HG02763 (cell line): ENCODE data around the gene PAM.

Experiments
- ATAC-seq: cut with Tn5 transposase; IDR thresholded peaks from one replicate; pipeline ENCODE4 v1.9.1; 2021; ENCODE audit warnings: mild to moderate bottlenecking, moderate library complexity; ENCODE audit not compliant: unreplicated experiment

Gene PAM

DNA sequence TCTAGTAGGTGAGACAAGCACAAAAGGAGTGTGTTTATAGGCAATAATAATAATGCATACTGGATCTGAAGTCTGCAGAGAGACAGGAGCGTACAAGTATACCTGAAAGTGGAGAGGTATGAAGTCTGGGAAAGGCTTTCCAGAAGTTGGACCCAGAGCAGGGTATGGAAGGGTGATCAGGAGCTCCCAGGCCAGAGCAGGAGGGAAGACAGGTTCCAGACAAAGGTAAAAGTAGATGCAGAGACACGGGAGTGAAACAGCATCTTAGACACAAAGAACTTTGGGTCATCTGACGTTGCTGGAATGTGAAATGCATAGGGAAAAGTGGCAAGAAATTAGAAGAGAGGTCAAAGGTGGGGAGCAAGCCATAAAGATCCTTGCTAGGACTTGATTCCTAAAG is 175.1 kb downstream of the PAM start:
- no peak for ATAC-seq

DNA sequence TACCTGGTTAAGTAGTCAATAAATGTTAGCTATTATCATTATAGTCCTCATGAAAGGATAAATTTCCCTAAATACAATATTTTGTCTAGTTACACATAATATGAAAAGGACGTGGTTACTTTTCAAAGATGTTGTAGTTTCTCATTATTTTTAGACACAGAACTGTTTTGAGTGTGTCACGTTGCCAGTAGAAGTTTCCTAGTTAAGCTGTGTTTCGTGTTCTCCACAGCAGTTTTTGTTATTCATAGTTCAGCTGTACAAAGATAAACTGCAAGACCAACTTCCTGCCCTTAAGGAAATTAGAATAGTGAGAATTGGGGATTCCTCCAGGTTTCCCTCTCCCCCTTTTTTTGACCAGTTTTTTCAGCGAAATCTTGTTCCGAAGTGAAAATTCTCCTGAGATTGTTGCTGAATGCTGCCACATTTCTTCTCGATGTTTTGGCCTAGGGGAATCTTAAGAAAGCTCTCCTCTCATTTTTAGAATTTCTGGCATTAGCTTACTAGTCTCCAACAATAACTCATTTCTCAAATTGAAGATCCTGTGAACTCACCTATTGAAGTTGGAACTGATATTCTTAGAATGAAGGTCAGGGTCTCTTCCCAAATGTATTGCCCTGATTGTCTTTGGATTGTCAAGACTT is 176.1 kb downstream of the PAM start:
- ATAC-seq, result no peak

DNA sequence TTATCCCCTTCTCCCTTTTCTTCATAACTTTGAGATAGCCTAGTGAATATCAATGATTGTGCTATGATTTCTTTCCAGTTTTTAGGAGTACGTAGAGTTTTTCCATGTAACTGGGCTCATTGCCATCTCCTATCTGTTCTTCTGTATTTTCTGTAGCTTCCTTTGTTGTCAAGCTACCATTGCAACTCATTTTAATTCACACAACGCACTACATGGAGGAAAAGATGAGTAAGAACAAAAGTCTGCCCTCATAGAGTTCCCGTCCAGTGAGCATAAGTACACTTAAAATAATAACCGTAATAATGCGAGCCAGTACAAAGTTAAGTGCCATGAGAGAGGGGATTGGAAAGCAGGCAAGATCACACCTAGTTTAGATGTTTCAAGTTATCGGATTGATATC is 177.7 kb downstream of the PAM start:
- ATAC-seq, result no peak

DNA sequence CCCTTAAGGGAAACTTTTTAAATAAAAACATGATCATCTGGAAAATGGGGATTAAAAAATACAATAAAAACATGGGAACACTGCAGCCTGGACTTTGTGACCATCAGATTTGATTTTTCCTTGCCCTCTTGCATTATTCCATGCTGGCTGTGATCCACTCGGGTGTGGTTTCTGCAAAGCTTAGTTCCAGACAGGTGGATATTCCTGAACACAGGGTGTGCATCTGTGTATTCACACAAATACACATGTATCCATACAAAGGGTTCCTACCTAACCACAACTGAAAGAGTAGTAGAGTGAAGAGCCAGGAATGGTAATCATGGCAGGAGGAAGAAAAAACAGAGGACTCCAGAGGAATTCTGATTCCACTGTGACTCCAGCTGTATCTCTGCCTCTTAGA is 178.2 kb downstream of the PAM start:
- ATAC-seq, result no peak

DNA sequence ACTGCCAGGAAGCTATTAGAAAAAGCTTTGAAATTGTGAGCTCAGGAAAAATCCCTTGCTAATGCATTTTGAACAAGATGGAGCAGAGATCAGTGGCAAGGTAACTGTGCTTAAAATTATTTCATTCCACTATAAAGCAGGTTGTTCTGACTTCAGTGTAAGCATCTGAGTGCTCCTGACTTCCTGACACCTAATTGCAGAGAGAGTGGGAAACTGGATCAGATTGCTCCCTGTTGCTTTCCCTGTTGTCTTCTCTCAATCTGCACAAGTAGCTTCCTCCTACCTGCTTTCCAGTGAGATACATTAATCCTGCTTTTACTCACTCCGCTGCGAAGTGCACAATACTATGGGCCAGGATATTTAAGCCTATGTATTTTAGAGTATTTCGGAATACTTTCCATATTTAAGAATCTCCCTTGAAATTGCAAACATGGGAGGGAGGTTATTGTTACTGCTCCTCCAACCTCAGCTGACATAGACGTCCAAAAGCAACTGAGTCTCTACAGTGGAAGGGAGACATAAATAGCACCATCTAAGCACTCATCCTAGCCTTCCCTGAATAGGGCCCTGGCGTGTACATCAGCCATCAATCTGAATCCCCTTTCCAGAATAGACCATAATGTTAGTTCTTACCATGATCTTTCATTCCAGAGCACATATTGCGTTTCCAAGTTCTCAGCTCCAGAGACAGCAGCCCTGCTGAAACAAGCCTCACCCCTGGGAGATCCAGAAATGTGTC is 178.8 kb downstream of the PAM start:
- no peak for ATAC-seq

DNA sequence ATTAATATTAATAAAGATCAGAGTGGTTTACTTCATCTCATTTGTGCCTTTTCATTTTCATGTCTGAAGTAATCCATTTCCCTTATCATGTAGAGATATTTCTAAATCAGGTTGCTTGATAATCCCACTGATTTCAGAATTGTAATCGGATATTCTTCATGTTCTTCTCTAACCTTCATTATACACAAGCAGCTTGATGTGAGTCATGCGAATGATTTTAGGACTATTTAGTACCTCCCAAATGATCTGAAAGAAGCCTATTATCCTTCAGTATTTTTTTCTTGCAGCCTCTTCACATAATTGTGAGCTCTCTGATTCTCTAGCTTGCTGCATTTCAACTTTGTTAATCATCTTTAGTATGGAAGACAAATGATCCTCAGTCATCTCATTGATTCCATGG is 182.8 kb downstream of the PAM start:
- ATAC-seq, result no peak

DNA sequence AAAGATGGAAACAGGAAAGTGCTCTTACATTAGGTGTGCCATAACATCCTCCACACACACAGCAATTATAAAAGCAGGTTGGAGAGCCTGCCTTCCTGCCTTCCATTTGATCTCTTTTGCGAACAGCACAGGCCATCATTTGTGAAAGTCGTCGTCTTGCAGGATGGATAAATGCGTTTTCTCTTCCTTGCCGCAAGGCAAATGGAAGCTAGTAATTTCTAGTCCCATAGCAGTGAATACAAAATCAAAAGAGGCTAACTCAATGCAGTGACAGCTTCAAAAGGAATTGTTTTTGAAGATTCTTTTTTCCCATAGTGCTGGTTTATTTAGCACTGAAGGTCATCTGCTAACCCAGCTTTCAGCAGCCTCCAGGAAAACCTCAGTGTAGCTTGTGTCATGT is 186.0 kb downstream of the PAM start:
- ATAC-seq, result no peak

DNA sequence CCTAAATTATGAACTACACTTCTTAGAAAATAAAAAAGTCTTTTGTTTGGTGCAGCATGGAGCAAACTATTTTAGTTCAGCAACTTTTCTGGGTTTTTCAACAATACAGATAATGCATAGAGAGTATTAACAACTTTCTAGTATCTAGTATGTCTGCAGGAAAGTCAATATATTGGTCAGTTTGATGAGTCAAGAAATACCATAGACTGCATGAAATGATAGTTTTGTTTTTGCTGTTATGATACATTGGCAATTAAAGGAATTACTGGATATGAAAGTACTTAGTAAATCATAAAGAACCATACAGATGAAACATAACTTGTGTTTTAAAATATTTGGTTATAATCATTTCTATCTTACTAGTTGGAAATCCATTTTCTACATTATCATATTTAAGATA is 191.3 kb downstream of the PAM start:
- no peak for ATAC-seq

DNA sequence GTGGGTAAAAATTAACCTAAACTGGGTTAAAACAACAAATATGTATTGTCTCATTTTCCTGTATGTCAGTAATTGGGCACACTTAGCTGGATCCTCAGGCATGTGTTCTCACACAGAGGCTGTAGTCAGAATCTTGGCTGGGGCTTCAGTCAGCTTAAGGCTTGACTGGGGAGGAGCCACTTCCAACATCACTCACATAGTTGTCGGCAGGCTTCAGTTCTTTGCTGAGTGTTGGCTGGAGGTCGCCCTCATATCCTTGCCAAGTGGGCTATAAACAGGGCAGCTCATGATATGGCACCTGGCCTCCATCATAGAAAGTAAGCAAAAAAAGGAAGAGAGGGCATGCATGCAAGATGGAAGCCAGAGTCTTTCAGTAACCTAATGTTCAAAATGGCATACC is 191.9 kb downstream of the PAM start:
- no peak for ATAC-seq

DNA sequence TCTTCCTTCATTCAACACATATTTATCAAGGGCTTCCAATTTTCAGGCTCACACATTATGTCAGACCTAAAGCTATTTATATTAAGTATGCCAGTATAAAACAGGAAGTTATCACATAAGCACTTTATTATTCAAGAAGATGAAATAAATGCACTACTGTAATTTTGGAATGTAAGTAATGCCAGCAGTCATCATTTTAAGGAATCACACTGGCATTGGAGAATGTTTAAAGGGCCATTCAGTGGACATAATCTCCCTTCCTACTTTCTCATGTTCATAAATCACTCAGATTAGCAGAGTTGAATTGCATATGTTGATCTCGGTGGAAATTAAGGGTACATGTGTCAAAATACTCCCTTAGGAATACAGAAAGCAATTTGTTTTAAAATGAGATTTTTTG is 200.4 kb downstream of the PAM start:
- no peak for ATAC-seq

DNA sequence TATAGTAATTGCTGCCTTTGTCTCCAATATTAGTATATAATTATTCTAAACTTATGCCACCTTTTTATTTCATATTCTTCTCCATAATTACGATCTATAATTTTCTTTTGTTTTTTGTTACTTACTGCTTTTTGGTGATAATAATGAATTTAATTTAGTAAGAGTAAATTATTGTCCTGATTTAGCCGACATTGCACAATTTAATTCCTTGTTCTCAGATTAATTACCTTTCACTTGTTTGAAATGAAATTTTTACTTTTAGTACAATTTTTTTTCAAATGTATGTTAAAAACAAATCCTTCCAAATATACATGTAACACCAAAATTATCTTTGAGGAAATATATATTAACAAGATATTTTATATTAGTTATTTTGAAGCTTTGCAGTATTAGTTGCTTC is 201.5 kb downstream of the PAM start:
- no peak for ATAC-seq

DNA sequence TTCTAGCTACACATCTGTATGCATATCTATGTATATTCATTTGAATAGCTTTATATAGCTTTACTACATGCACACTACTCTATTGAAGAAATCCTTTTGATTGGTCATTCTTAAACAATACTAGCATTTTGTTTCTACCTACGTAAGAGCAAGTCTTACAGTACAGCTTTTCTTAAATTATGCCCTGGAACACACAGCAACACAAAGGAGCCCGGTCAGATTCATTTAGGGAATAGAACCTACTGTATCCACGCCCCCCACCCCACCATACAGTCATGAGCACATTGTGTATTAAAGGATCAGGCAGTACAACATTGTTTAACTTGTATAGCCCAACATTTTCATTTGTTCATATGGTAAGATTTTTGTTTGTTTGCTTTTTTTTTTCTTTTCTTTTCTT is 202.0 kb downstream of the PAM start:
- no peak for ATAC-seq

DNA sequence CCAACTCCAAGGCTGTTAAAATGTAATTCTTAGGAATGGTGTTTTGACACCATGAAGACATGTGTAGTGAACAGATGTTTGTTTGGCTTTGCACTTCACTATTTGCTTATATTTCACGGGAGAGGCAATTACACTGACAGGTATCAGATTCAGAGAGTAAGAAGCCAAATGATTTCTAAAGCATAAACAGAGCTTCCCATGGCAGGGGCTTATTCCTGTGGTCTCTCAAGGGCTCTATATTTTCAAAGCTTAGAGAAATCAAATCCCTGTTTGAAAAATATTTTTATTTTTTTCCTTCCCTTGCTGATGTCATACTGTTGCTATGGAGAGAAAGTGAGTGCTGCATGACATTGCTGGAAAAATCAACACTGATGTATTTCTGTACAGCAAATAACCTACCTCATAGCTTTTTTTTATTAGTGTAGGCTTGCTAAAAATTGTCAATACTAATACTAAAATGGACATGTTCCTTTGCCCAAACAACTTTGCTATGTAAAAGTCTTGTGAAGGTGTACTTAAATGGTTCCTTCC is 203.4 kb downstream of the PAM start:
- no peak for ATAC-seq

DNA sequence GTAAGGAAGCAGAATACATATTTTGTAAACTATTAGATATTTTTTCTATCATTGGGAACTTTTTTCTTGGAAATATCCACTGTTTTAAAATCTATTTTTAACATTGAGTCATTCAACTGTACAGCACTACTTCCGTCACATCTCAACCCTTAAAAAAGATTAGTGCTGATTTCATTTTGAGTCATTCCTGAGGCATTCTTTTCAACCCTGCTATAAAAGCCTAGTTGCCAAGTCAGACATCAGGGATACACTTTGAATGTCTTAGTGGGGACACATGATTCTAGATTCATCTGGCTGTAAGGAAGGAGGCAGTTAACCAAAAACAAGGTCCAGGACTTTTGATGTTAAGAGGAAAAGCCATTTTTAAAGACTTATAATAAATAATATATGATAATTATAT is 203.9 kb downstream of the PAM start:
- ATAC-seq, result peak; percentile 50

DNA sequence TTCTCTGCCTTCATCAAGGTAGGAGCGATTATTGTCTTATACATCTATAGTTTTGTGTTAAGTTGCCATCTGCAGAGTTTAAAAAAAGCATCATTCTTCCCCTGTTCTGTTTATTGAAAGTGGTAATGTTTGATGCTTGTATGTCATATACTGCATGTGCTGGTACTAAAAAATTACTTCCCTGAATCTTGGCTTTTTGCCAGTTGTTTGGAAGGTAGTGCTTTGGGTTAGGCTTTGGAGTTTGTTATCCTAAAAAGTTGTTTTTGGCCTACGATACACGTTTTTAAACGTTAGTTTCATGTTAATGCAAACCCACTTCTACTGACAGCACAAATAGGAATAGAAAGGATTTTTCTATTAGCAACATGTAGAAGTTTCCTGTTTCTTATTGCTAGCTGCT is 206.6 kb downstream of the PAM start:
- ATAC-seq, result no peak

DNA sequence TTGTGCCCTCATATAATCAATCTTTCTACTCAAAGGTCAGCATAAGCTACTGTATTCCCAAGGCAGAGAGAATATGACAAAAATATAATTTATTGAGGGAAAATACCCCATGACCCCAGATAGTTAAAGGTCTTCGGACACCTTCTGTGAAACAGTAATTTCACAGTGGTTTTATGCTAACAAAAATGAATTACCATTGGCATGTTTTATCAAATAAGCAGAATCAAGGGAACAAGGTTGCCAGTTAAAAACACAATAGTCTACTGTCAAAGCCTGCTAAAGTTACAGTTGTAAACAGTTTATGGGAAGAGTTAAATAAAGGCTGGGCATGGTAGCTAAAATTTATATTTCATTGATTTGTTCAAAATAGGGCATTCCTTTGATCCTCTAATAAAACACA is 210.5 kb downstream of the PAM start:
- no peak for ATAC-seq

DNA sequence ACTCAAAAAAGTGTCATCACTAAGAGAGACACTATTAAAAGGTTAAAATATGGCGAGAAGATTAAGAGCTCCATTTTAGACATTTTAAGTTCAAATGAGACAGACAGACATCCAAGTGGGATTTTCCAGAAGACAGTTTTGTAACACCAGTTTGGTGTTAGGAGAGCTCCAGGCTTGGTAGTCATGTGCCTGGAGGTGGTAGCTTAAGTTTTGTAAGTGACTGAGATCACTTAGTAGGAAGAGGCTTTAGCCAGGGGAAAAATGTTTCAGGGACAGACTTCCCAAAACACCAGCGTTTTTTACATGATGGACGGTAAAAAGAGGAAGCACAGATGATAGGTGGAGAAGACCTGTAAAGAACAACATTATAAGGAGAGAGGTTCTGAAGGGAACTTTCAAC is 214.5 kb downstream of the PAM start:
- ATAC-seq, result no peak

DNA sequence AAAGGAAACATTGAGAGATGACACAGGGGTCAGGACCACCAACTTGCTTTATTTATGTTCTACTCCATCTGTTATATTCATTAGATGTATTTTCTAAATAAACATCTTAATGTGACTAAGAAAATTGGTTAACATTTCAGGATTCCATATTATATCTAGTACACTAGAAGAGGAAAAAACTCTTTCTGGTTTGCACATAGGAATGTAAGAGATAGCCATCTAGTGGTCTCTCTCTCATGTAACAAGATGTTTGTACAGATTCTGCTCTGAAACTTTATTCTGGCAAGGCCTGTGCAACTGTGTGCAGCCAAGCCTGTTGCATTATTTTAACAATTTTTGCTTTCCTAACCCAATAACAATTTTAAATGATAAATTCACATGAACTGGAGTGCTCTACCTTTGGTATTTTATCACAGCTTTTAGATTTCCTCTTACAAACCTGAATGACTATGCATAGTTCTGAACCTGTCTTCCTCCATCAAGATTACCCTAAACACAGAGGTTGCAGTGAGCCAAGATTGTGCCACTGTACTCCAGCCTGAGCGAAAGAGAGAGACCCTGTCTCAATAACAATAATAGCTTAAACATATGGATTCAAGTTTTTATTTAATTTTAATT is 216.7 kb downstream of the PAM start:
- ATAC-seq, result no peak

DNA sequence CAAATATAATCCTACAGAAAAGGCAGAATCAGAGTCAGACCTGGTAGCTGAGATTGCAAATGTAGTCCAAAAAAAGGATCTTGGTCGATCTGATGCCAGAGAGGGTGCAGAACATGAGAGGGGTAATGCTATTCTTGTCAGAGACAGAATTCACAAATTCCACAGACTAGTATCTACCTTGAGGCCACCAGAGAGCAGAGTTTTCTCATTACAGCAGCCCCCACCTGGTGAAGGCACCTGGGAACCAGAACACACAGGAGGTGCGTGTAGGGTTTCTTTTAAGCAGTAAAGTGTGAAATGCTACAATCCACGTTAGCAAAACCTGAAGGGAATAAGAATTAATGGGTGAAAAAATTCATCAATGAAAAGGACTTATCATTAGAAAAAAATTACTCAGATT is 219.1 kb downstream of the PAM start:
- ATAC-seq, result no peak

DNA sequence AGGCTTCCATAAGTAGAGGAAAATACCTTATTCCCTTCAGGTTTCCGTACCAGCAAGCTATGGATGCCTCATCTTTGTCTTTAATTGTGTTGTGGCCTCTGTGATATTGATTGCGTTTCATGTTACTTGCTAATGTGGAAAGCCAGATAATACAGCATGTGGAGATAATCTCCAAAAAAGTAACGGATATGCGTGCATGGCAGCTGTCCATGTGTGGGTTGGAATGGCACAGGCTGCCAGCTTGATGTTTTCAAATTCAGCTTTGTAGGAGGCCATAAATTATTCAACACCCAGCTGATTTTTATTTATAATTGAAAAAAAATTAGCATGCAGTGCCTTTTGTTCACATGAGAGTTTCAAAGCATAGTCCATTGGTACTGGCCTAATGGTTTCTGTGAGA is 219.9 kb downstream of the PAM start:
- ATAC-seq, result no peak

DNA sequence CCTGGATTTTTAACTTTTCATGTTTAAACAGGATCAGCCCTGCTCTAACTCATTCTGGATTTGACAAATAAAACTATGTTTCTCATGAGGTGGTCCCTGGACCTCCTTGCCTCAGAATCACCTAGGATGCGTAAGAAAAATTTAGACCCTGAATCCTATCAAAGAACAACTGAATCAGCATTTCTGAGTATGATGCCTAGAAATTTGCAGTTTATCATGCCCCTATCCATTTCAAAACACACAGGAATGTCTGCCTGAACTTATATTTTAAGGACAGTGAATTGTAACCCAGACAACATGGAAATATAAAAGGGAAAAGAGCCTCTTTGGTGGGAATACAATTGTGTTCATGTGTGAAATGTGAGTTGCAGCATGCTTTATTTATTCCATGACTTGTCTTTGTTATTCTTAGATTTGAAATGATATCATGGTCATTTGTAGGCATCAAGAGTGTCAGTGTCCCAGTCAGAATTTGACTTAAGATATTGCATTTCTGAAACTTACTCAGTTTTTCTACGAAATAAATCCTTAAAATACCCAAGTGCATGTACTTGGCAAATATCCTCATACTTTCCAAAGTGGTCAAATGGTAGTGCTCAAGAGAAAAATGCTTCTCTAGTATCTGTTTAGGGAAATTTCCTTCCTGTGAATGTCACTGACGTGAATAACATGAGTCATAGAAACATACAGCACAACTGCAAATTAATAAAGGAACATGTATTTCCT is 220.5 kb downstream of the PAM start:
- ATAC-seq, result no peak
